Skeletal muscle satellite cell (primary cell): Measurements from ENCODE around the gene PGM1.
"Not testable (repeated sequence)": the region's sequence is repeated elsewhere in the genome, so short reads cannot be mapped to it uniquely, and the experiment has no call there.

ENCODE experiments used
- H3K27me3 ChIP-seq: 2 replicates; pipeline ENCODE4 v1.7.0; 2013; ENCODE audit warnings: low read length; ENCODE audit not compliant: control insufficient read depth, insufficient read depth
- H3K36me3 ChIP-seq: 2 replicates; pipeline ENCODE4 v1.7.0; 2013; ENCODE audit warnings: mild to moderate bottlenecking, control low read depth, low read length; ENCODE audit not compliant: insufficient read depth
- H3K4me1 ChIP-seq: 2 replicates; pipeline ENCODE4 v1.7.0; 2013; ENCODE audit warnings: low read length; ENCODE audit not compliant: control insufficient read depth, insufficient read depth
- H3K4me2 ChIP-seq: 2 replicates; pipeline ENCODE4 v1.7.0; 2013; ENCODE audit warnings: mild to moderate bottlenecking, low read length
- H3K4me3 ChIP-seq: 2 replicates; pipeline ENCODE4 v1.7.0; 2013; ENCODE audit warnings: low read length
- H3K9ac ChIP-seq: 2 replicates; pipeline ENCODE4 v1.7.0; 2013; ENCODE audit warnings: mild to moderate bottlenecking, low read depth, low read length, moderate library complexity
- H3K9me3 ChIP-seq: replicated peaks from 2 replicates; pipeline ENCODE4 v1.7.0; 2013; ENCODE audit warnings: mild to moderate bottlenecking, control low read depth, low read length

PGM1 gene

GRCh38 chr1:63572686-63573085 lies 20.5 kb upstream of the PGM1 start:
- not testable (repeated sequence) for H3K4me1 ChIP-seq, H3K36me3 ChIP-seq, H3K9ac ChIP-seq, H3K4me2 ChIP-seq, H3K9me3 ChIP-seq, H3K27me3 ChIP-seq, H3K4me3 ChIP-seq

- H3K4me3 ChIP-seq, H3K27me3 ChIP-seq: not testable (repeated sequence)
Observed at GRCh38 chr1:63574203-63574796, 18.9 kb upstream of the PGM1 start.

GRCh38 chr1:63575340-63575826 lies 17.8 kb upstream of the PGM1 start:
- Histone ChIP-seq H3K4me3 (no peak overlapping the region), H3K27me3 (no peaks in the 10 kb centered on the region), H3K4me2 (no peak overlapping the region), H3K9ac (no peak overlapping the region), H3K36me3 (no peaks in the 10 kb centered on the region), H3K4me1 (no peaks in the 10 kb centered on the region), H3K9me3 (no peaks in the 10 kb centered on the region)

More at GRCh38 chr1:63574203-63574796, 18.9 kb upstream of the PGM1 start:
- H3K9ac ChIP-seq, H3K4me1 ChIP-seq, H3K36me3 ChIP-seq, H3K4me2 ChIP-seq, H3K9me3 ChIP-seq: not testable (repeated sequence)

DNA sequence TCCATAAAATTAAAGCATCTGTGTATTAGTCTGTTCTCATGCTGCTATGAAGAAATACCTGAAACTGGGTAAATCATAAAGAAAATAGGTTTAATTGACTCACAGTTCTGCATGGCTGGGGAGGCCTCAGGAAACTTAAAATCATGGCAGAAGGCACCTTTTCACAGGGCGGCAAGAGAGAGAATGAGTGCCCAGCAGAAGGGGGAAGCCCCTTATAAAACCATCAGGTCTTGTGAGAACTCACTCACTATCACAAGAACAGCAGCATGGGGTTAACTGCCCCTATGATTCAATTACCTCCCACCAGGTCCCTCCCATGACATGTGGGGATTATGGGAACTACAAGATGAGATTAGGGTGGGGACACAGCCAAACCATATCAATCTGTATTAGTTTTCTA lies 6.9 kb upstream of the PGM1 start:
- not testable (repeated sequence) for H3K4me2 ChIP-seq, H3K4me1 ChIP-seq, H3K9ac ChIP-seq, H3K9me3 ChIP-seq, H3K4me3 ChIP-seq, H3K36me3 ChIP-seq, H3K27me3 ChIP-seq

DNA sequence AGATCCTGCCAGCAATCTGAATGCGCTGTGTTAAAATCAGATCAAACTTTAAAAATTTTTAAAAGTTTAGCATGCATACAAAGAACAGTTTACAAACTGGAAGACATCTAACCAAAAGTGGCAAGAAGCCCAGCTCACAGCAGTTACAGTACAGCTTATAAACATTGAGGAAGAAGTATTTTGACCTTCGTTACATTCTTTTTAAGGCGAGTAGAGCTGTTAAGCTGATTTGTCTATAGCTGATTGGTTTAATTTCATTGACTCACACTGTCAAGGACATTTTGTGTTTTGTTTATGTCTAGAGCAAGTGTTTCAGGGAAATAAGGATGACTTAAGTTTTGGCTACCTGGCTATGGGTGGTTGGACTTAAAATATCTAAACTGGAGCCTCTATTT lies 3.0 kb upstream of the PGM1 start:
- Histone ChIP-seq H3K4me2 (no peak overlapping the region), H3K27me3 (no peaks in the 10 kb centered on the region), H3K36me3 (no peaks in the 10 kb centered on the region), H3K4me1 (peaks cover 8% of the 10 kb centered on the region), H3K4me3 (no peak overlapping the region), H3K9me3 (no peaks in the 10 kb centered on the region), H3K9ac (no peak overlapping the region)

DNA sequence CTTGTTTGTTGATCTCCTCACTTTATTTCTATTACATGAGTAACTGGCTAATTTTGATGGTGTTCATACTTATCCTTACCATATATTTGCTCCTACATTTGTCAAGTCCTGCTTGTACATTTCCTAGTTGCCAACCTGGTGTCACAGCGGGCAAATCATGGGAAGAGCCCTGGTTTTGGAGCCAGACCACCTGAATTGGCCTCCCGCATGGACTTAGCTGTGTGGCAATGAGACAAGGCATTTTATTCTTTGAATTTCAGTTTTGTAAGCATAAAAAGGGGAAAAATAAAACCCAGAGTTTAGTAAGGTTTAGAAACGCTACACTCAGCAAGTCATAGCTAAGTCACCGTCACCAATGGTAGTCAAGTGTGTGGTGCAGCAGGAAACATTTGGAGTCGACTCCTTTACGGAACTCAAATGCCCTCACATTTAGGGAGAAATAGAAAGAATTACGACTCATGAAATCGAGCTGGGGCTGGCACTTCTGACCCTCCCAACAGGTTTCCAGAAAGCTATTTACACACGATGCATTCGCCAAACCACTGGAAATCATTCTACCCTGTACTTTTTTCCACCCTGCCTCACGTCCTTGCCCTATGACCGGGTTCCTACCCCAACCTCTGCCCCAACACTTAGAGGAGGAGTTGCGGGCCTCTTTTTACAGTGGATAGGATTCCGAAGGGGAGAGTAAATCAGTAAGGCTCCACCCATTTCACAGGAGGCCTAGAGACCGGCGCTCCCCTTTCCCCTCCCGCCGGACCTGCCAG lies 492 bp upstream of the PGM1 start:
- H3K9me3 ChIP-seq: no peaks in the 10 kb centered on the region
- no peaks in the 10 kb centered on the region for H3K36me3 ChIP-seq
- H3K4me1 ChIP-seq: peaks cover 8% of the 10 kb centered on the region
- H3K27me3 ChIP-seq: no peaks in the 10 kb centered on the region
- H3K4me3 ChIP-seq: peak overlapping the region; percentile 98
- H3K4me2 ChIP-seq: peak overlapping the region; percentile 92
- H3K9ac ChIP-seq: peak overlapping the region; percentile 87

DNA sequence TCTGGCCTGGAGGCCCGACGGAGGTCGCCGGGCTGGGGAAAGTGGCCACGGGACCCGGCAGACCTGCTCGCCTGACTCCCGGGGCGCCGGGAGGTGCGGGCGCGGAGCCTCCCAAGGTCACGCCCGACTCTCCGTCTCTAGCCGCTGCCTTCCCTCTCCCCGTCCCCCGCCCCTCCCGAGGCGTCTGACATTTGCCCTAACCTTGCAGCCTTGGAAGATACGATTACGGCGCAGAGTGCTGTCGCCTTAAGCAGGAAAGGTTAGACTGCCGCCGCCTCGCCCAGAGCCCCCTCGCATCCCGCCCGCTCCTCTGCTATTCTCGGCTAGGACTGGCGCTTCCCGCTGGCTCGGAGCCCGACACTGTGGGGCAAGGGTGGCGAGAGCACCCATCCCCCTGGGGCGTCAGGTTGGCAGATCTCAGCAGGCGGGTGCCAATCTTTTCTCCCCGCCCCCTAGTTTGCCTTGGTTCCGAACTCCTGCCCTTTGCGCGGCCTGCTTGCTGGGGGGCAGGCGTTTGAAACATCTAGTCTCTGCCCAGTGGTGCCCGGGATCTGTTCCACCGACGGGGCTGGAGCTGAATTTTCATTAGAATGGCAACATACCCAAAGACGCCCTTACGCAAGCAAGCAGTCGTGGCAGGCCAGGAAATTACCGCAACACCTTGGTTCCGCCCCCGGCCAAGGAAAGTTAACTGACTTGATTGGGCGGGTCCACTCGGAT lies 835 bp downstream of the PGM1 start:
- H3K27me3 ChIP-seq: no peaks in the 10 kb centered on the region
- H3K9me3 ChIP-seq: no peaks in the 10 kb centered on the region
- H3K4me1 ChIP-seq: peaks cover 8% of the 10 kb centered on the region
- H3K36me3 ChIP-seq: no peaks in the 10 kb centered on the region
- peak overlapping the region; percentile 98 for H3K4me3 ChIP-seq
- peak overlapping the region; percentile 87 for H3K9ac ChIP-seq
- H3K4me2 ChIP-seq: peak overlapping the region; percentile 92

DNA sequence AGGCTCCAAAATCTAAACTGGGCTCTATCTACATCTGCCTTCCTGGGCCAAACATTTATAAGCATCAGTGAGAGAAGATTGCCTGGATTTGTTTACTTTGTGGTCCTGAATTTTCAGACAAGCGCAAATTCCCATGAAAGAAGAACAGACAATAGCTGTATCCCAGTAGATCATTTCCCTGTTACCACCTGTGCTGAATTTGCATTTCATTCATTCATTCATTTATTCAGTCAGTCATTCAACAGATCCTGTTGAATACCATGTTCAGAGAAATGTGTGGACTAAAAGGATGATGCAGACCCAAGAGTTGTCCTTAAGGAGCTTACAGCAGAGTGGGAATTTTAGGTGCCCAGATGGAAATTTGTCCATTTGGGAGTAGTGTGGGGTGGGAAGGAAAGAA lies 2.2 kb downstream of the PGM1 start:
- no peak overlapping the region for H3K9ac ChIP-seq
- no peaks in the 10 kb centered on the region for H3K27me3 ChIP-seq
- no peaks in the 10 kb centered on the region for H3K9me3 ChIP-seq
- no peaks in the 10 kb centered on the region for H3K36me3 ChIP-seq
- no peak overlapping the region for H3K4me3 ChIP-seq
- H3K4me1 ChIP-seq: peaks cover 8% of the 10 kb centered on the region
- no peak overlapping the region for H3K4me2 ChIP-seq

DNA sequence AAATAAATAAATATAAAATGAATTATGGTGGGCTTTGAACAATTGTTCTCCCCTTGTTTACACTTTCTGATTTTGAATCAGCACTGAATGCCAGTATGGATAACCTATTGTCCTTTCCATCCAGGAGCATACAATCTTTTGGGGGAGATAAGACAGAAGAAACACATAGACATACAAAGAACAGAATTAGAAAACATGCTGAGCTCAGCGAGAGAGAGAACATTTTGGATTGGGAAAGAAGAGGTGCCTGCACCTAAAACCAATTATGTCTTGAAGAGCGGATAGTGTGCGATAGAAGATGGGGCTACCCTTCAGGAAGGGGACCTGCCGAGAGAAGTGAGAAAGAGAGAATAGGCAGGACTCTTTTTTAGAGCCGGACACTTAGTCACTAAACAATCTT lies 6.6 kb downstream of the PGM1 start:
- no peaks in the 10 kb centered on the region for H3K36me3 ChIP-seq
- no peak overlapping the region for H3K9ac ChIP-seq
- no peak overlapping the region for H3K4me2 ChIP-seq
- no peaks in the 10 kb centered on the region for H3K9me3 ChIP-seq
- no peaks in the 10 kb centered on the region for H3K4me1 ChIP-seq
- H3K4me3 ChIP-seq: no peak overlapping the region
- H3K27me3 ChIP-seq: no peaks in the 10 kb centered on the region

GRCh38 chr1:63600248-63600647 lies 7.0 kb downstream of the PGM1 start:
- Histone ChIP-seq H3K36me3 (no peaks in the 10 kb centered on the region), H3K27me3 (no peaks in the 10 kb centered on the region), H3K4me1 (no peaks in the 10 kb centered on the region), H3K9ac (no peak overlapping the region), H3K4me3 (no peak overlapping the region), H3K9me3 (no peaks in the 10 kb centered on the region), H3K4me2 (no peak overlapping the region)

DNA sequence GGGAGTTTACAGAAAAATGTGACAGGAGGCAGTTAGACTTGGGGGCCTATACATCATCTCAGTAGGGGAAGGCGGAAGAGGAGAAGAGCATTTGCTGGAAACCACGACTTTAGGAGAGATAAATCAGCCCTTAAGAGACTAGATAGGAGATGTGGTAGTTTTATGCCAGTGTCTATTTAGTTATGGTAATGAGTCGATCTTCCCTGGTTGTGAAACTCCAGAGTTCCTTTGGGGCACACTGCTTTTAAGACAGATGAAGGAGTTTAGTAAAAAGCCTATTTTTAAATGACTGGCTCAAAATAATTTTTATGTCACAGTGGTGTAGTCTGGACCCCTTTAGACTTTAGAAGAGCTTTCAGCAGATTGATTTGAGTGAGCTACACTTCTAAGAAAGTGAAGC lies 7.8 kb downstream of the PGM1 start:
- H3K36me3 ChIP-seq: no peaks in the 10 kb centered on the region
- no peak overlapping the region for H3K4me3 ChIP-seq
- H3K4me1 ChIP-seq: no peaks in the 10 kb centered on the region
- no peak overlapping the region for H3K4me2 ChIP-seq
- no peaks in the 10 kb centered on the region for H3K9me3 ChIP-seq
- no peak overlapping the region for H3K9ac ChIP-seq
- H3K27me3 ChIP-seq: no peaks in the 10 kb centered on the region
